SH-SY5Y (cell line): ENCODE results near the gene SLC1A4.

ENCODE experiments used
- GATA2 ChIP-seq: IDR thresholded peaks from 2 replicates; pipeline ENCODE4 v1.6.1; 2011; ENCODE audit warnings: mild to moderate bottlenecking, low read depth, low read length
- GATA3 ChIP-seq: IDR thresholded peaks from 2 replicates; pipeline ENCODE4 v1.6.1; 2011; ENCODE audit warnings: low read depth, mild to moderate bottlenecking, low read length, moderate library complexity

Gene SLC1A4

DNA sequence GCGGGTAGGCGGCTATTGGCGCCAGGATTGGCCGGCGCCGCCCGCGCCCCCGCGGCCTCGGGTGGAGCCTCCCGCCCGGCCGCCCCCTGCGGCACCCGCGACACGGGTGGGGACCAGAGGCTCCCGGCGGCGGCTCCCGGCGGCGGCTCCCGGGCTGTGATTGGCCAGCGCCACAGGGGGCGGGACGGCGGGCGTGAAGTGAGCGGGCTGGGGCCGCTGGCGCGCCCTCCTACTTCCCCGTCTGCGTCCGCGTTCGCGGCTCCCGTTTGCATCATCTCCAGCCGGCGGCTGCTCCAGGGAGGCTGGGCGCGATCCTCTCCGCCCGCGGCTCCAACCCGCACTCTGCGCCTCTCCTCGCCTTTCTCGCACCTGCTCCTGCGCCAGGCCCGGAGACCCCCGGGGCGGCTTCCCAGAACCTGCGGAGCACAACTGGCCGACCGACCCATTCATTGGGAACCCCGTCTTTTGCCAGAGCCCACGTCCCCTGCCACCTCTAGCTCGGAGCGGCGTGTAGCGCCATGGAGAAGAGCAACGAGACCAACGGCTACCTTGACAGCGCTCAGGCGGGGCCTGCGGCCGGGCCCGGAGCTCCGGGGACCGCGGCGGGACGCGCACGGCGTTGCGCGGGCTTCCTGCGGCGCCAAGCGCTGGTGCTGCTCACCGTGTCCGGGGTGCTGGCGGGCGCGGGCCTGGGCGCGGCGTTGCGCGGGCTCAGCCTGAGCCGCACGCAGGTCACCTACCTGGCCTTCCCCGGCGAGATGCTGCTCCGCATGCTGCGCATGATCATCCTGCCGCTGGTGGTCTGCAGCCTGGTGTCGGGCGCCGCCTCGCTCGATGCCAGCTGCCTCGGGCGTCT, at the start of gene SLC1A4:
SLC1A4 (plus strand) TSS at position 274 of the 856 bp plus-strand sequence; CDS start at position 519, 245 bp downstream.
- TF ChIP-seq GATA3 (no peak), GATA2 (no peak)

DNA sequence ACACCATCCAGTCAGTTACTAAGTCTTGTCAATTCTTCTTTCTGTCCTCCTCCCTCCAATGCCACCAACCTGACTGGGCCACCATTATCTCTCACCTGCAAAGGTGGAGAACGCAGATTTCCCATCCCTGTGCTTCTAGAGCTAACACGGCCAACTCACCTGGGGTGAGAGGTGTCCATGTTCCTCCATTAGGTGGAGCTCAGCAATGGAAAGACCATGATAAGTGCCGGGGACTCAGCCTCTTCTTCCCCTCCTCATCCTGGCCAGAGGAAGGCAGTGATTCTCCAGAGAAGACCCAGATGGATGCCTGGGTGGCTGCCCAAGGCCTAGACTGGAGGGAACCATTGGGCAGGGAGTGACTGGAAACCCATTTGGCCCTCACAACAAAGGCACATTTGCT, 48.1 kb upstream of the SLC1A4 start:
- TF ChIP-seq GATA2 (no peak), GATA3 (no peak)

DNA sequence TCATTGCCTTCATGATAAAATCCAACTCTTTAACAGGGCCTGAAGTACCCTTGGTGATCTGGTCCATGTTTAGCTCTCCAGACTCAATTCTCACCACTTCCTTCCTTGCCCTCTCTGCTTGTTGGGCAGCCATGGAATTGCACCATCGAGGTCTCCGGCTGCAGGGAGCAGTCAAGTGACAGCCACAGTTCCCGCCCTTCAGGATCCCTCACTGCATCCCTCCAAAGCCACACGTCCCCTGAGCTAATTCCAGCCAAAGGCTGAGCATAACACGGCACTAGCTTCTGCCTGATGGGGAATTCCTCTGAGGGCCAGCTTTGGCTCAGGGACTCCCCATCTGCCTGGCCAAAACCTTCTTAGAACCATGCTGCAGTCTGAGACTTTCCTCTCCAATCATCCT, 47.4 kb upstream of the SLC1A4 start:
- TF ChIP-seq GATA3 (no peak), GATA2 (no peak)

DNA sequence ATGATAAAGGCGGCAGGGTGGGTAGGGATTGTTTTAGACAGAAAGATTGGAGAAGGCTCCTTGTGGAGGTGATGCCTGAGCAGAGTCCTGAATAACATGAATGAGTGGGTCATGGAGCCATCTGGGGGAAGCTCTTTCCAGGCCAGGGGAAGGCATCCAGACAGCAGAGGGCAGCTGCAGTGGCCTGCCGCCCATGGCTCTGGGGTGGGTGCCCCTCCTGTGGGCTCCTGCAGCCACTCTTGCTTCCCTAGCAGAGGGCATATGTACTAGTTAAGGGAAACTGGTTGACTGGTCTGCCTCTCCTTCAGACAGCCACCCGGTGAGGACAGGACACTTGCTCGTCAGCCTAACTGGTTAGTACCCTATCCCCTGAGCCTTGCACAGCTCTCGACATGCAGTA, 46.5 kb upstream of the SLC1A4 start:
- TF ChIP-seq GATA3: no peak
- TF ChIP-seq GATA2: no peak

DNA sequence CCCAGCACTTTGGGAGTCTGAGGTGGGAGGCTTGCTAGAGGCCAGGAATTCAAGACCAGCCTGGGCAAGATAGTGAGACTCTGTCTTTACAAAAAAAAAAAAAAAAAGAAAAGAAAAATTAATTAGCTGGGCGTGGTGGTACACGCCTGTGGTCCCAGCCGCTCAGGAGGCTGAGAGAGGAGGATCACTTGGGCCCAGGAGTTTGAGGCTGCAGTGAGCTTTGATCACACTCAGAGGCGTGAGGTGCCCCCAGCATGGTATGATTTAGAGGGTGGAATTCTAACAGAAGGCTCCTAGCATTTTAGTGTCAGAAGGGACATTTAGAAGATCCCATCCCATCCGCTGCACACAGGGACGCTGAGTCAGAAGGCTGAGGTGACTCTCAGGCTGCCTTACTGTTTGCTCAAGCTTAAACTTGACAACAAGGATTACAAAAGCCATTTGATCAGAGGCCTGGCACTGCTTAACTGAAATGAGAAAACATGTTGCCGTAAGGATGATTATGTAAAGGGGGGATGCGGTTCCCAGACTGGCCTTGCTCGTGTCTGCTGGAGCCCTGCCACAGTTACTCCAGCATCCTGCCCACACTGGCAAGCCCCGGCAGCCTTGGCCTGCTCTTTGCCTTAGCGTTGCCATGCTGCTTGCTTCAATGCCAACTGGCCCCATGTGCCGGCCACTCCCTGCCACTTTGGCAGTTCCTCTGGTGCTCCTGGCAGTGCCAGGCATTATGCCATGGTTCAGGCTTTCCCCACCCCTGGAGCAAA, 45.6 kb upstream of the SLC1A4 start:
- TF ChIP-seq GATA3 (no peak), GATA2 (no peak)

DNA sequence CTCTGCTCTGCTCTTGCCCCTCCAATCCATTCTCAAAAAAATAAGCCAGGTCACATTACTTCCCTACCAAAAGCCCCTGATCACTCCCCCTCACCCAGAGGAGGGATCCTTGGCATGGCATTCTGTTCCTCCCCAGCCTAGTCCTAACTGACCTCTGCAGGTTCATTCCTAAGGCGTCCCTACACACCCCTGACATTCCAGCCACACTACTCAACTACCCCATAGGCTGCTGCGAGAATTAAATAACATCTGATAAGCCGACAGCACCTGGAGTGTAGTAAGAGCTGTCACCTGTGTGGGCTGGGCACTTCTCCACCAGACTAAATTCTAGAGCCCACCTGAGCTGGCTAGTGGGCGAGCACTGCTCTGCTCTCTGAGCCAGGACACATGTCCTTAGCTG, 44.7 kb upstream of the SLC1A4 start:
- TF ChIP-seq GATA2 (no peak), GATA3 (no peak)

DNA sequence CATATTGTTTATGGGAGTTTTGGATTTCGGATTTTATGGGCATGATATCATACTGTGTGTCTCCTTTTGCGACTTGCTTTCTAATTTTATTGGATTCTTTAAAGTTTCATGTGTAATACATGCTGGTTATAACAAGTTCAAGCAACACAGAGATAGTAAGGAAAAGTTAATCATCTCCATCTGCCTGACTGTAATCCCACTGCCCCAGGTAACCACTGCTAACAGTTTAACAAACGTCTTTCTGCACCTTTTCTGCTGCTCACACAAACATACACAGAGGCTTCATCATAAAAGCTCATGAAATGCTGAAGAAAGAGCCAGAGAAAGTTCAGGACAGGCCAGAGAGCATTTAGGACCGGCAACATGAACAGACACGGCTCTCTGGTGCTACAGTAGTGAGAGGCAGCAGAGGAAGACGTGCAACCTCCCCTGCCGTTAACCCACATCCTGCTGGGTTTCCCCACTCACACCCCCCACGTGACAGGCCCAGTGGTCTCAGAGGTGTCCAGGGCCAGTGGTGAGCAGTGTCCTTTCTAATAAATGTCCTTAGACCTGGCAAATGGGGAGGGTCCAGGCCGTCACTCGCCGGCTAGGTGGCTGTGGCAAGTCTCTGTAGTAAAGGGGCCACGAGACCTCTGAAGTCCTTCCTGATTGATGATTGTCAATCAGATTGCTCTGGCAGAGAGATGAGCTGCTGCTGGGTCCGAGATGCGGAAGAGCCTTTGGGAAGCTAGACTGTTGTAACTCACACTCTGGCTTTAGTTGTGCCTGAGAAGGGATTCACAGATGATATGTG, 43.0 kb upstream of the SLC1A4 start:
- TF ChIP-seq GATA3 (no peak), GATA2 (no peak)

DNA sequence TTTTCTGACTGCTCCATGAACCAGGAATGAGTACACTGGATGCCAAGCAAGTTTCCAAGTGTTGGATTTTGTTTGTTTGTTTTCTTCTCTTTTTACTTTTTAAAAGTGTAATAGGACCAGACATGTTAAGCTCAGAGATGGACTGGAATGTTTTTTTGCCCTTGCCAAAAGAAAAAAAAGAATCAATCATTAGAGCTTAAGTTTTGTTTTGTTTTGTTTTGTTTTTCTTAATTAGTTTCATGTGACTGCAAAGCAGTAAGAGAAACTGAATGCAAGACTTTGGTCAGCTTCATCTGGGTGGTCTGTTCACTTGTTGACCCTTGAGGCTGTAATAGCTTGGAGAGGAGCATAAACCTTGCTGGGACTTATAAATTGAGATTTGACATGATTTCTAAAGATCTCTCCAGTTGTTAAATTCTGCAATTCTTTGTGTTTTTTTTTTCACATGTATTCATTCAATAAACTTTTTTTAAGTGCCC, 42.4 kb upstream of the SLC1A4 start:
- TF ChIP-seq GATA2: no peak
- no peak for TF ChIP-seq GATA3

DNA sequence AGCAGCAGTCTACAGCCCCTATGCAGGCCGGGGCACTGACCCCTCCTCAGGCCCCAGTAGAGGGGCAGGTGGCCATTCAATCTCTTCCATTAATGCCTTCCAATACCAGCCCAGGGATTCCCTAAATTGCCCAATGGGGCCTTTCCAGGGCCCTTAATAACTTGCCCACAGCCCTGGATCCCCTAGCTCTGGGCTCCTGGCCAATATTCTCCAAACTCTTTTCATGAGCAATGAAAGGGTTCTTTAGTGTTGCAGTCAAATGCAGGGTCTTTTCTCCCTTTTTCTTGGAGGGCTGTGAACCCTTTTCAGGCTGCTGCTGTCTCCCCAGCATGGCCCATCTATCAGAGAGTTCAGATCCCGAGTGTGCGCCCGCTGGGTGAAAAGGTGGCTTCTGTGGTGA, 41.3 kb upstream of the SLC1A4 start:
- TF ChIP-seq GATA3 (no peak), GATA2 (no peak)

DNA sequence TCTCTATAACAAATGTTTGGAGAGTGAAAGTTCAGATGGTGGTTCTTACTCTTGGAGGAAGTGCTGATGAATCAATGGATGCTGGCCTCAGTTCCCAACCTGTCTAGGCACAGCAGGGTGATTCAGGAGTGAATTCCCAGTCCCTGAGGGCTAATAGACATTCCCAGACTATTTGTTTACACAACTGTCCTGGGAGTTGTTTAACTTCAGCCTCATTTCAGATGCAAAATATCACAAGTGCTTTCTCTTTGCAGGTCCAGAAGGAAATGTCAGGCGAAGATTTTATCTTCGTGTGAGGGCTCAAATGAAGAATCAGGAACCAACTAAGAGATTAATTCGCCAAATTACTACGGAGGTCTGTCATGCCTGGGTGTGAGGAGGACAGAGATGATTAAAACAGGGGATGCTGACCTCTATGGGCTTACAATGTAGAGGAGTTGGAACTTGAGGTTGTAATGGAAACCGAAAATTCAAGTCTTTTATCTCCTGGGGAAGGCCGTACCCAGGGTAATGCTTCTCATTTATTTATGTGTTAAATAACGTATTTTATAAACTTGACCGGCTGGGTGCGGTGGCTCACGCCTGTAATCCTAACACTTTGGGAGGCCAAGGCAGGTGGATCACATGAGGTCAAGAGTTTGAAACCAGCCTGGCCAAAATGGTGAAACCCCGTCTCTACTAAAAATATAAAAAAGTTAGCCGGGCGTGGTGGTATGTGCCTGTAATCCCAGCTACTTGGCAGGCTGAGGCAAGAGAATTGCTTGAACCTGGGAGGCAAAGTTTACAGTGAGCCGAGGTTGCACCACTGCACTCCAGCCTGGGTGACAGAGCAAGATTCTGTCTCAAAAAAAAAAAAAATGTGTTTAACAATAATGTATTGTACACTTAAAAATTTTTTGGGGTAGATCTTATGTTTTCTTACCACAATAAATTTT, 38.7 kb upstream of the SLC1A4 start:
- TF ChIP-seq GATA3: no peak

DNA sequence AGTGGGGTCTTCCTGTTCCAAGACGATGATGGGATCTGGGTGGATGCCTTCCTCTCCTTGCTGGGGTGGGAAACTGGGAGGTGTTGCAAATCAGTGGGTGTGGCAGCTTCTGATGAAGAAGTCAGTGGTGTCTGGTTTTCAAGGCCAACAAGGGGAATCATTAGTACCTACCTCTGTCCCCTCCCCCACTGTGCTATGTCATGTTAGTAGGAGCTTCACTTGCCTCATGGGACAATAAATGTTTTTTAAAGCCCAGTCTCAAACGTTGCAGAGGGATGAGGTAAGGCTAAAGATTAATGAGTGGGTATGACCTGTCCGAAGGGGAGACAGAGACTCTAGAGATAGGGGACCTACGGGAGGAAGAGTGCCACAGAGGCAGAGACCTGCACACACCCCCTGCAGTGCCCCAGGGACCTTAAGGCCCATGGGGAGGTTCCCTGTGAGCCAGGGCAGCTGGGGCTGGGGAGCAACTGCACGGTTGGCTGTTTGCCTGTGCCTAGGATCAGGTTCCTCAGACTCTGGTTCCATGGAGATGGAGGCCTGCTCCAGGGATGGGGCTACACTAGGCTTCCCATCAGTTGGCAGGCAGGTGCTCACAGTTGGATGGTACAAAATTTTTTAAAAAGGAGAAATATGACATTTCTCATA, 37.8 kb upstream of the SLC1A4 start:
- TF ChIP-seq GATA2: no peak
- TF ChIP-seq GATA3: no peak

DNA sequence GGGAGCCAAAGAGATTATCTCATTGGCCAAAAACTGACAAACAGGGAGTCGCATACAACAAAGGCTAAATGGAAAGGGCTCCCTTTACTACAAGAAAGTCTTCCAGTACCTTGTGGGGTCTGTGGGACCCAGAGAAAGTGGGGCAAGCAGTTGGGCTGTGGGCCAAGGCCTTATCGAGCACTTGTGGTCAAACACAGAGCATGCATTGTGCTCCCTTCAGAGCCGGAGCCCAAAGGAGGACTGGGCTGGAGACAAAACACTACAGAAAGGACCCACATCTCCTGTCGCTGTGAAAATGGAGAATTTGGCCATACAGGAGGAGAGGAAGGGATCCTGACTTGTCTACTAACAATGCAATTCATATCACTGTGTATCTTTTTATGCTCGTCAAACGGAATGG, 37.1 kb upstream of the SLC1A4 start:
- TF ChIP-seq GATA3 (no peak), GATA2 (no peak)
